ENCODE results near the gene HCN4. TPM values are rescaled to one million over a fixed set of nuclear protein-coding genes. Genes with fewer than 3 reads are reported as not detected.

Gene HCN4
- total RNA-seq, 2 donors from 2014 or later: 0.82 to 3.1 TPM

GRCh38 chr15:73323374-73323955, 45.3 kb downstream of the HCN4 start:
- Histone ChIP-seq H3K4me1 (ENCODE audit: control insufficient read depth, insufficient read depth, low read length) (no peaks in the 10 kb centered on the region), H3K27me3 (ENCODE audit: control insufficient read depth, insufficient read depth, low read length, poor library complexity, severe bottlenecking) (no peaks in the 10 kb centered on the region), H3K9me3 (ENCODE audit: control insufficient read depth, low read length) (no peaks in the 10 kb centered on the region), H3K36me3 (ENCODE audit: control insufficient read depth, insufficient read depth, low read length) (no peaks in the 10 kb centered on the region), H3K4me3 (ENCODE audit: low read length) (no peak overlapping the region), H3K27ac (ENCODE audit: low read depth, low read length) (no peak overlapping the region), H3K9ac (ENCODE audit: extremely low read depth, low read length, poor library complexity, severe bottlenecking) (no peak overlapping the region)
- TF ChIP-seq CTCF (conservative IDR thresholded peaks at IDR 0.05): no peak
- Mint-ChIP-seq H3K36me3 (ENCODE audit: low read depth) (no peaks in the 10 kb centered on the region), H3K27ac (no peak overlapping the region), H3K27me3 (ENCODE audit: insufficient read depth) (peaks cover 2% of the 10 kb centered on the region), H3K4me1 (no peaks in the 10 kb centered on the region), H3K9me3 (no peaks in the 10 kb centered on the region), H3K4me3 (no peak overlapping the region)
- DNase-seq: no peak
- 94 to 100% methylated on average over 9 to 30 of the region's 30 CpGs for WGBS, 2 experiments (ENCODE audit: insufficient coverage in 1 of 2, insufficient read length in 1 of 2)

- H3K9me3 Mint-ChIP-seq: no peaks in the 10 kb centered on the region
- Histone ChIP-seq H3K36me3 (ENCODE audit: control insufficient read depth, insufficient read depth, low read length) (no peaks in the 10 kb centered on the region), H3K4me1 (ENCODE audit: control insufficient read depth, insufficient read depth, low read length) (no peaks in the 10 kb centered on the region), H3K27me3 (ENCODE audit: control insufficient read depth, insufficient read depth, low read length, poor library complexity, severe bottlenecking) (no peaks in the 10 kb centered on the region), H3K4me3 (ENCODE audit: low read length) (no peak overlapping the region), H3K9me3 (ENCODE audit: control insufficient read depth, low read length) (no peaks in the 10 kb centered on the region), H3K27ac (ENCODE audit: low read depth, low read length) (no peak overlapping the region), H3K9ac (ENCODE audit: extremely low read depth, low read length, poor library complexity, severe bottlenecking) (no peak overlapping the region)
- no peak overlapping the region for H3K27ac Mint-ChIP-seq
- DNase-seq: peak; percentile 20
- 95 to 100% methylated on average over 5 to 38 of the region's 38 CpGs for WGBS, 2 experiments (ENCODE audit: insufficient coverage in 1 of 2, insufficient read length in 1 of 2)
- no peaks in the 10 kb centered on the region for H3K4me1 Mint-ChIP-seq
- H3K4me3 Mint-ChIP-seq: no peak overlapping the region
- H3K27me3 Mint-ChIP-seq (ENCODE audit: insufficient read depth): peaks cover 2% of the 10 kb centered on the region
- TF ChIP-seq CTCF (conservative IDR thresholded peaks at IDR 0.05): no peak
- H3K36me3 Mint-ChIP-seq (ENCODE audit: low read depth): no peaks in the 10 kb centered on the region
Observed at GRCh38 chr15:73322665-73323373, 45.9 kb downstream of the HCN4 start.

- H3K4me3 Mint-ChIP-seq: no peak overlapping the region
- no peak overlapping the region for H3K27ac ChIP-seq (ENCODE audit: low read depth, low read length)
- no peaks in the 10 kb centered on the region for H3K27me3 ChIP-seq (ENCODE audit: control insufficient read depth, insufficient read depth, low read length, poor library complexity, severe bottlenecking)
- no peaks in the 10 kb centered on the region for H3K4me1 Mint-ChIP-seq
- no peaks in the 10 kb centered on the region for H3K9me3 ChIP-seq (ENCODE audit: control insufficient read depth, low read length)
- TF ChIP-seq CTCF (conservative IDR thresholded peaks at IDR 0.05): no peak
- peaks cover 2% of the 10 kb centered on the region for H3K27me3 Mint-ChIP-seq (ENCODE audit: insufficient read depth)
- H3K9ac ChIP-seq (ENCODE audit: extremely low read depth, low read length, poor library complexity, severe bottlenecking): no peak overlapping the region
- peak; percentile 39 for DNase-seq
- no peaks in the 10 kb centered on the region for H3K36me3 ChIP-seq (ENCODE audit: control insufficient read depth, insufficient read depth, low read length)
- no peaks in the 10 kb centered on the region for H3K4me1 ChIP-seq (ENCODE audit: control insufficient read depth, insufficient read depth, low read length)
- no peak overlapping the region for H3K4me3 ChIP-seq (ENCODE audit: low read length)
- WGBS, 2 experiments (ENCODE audit: insufficient coverage in 1 of 2, insufficient read length in 1 of 2): 88 to 92% methylated on average over 12 to 17 of the region's 17 CpGs
- H3K9me3 Mint-ChIP-seq: no peaks in the 10 kb centered on the region
- H3K36me3 Mint-ChIP-seq (ENCODE audit: low read depth): no peaks in the 10 kb centered on the region
- no peak overlapping the region for H3K27ac Mint-ChIP-seq
Observed at GRCh38 chr15:73321496-73322450, 47.0 kb downstream of the HCN4 start.
